Measurements from ENCODE around the gene TEX12.

GRCh38 chr11:112179601-112180000 is 12.4 kb downstream of the TEX12 start:
- TF ChIP-seq HMGXB4 (CRISPR knock-in tag; IDR thresholded peaks at IDR 0.05) (no peak), SIX5 (IDR thresholded peaks at IDR 0.05; ENCODE audit: borderline replicate concordance in 1 of 2, insufficient read depth in 1 of 2, low read depth in 1 of 2, low read length in 2 of 2) (no peak), USF2 (CRISPR knock-in tag; IDR thresholded peaks at IDR 0.05) (no peak), FOXA3 (CRISPR knock-in tag; conservative IDR thresholded peaks at IDR 0.05 in 1 of 2, IDR thresholded peaks at IDR 0.05 in 1 of 2) (no peak), THAP7 (CRISPR knock-in tag; IDR thresholded peaks at IDR 0.05) (no peak), PCBP2 (IDR thresholded peaks at IDR 0.05; ENCODE audit: low read depth, low read length, poor library complexity, severe bottlenecking) (no peak), SMC3 (conservative IDR thresholded peaks at IDR 0.05; ENCODE audit: insufficient read depth, low read depth, low read length) (no peak), CREB1 (IDR thresholded peaks at IDR 0.05) (no peak), CREB1 (CRISPR knock-in tag; IDR thresholded peaks at IDR 0.05) (no peak)

All from K562 (cell line).